ENCODE measurements around the gene VLDLR.

VLDLR gene

GRCh38 chr9:2625427-2625826, 3.8 kb downstream of the VLDLR start:
- no peak overlapping the region for H3K27ac ChIP-seq (ENCODE audit: low read depth, low read length)
- no peaks in the 10 kb centered on the region for H3F3A ChIP-seq (ENCODE audit: insufficient read depth)
- no peaks in the 10 kb centered on the region for H3K36me3 ChIP-seq (ENCODE audit: low read length)
- TF ChIP-seq CTCF (IDR thresholded peaks at IDR 0.05; ENCODE audit: insufficient read depth, low read length, poor library complexity, severe bottlenecking) (no peak), EZH2phosphoT487 (conservative IDR thresholded peaks at IDR 0.05; ENCODE audit: low read length) (no peak)
- no peaks in the 10 kb centered on the region for H3K9me2 ChIP-seq (replicated peaks; ENCODE audit: insufficient read depth, low read length)
- no peaks in the 10 kb centered on the region for H3K27me3 ChIP-seq (ENCODE audit: low read length)
- H3K4me2 ChIP-seq (ENCODE audit: low read depth, low read length, poor library complexity, severe bottlenecking): no peak overlapping the region
- H3K9me3 ChIP-seq (ENCODE audit: insufficient read depth, low read length): no peaks in the 10 kb centered on the region
- no peaks in the 10 kb centered on the region for H4K20me1 ChIP-seq (ENCODE audit: low read depth, low read length)
- H2AFZ ChIP-seq (ENCODE audit: low read depth, low read length, severe bottlenecking): no peak overlapping the region
- no peaks in the 10 kb centered on the region for H3K79me2 ChIP-seq (ENCODE audit: insufficient read depth, low read length)
- H3K4me3 ChIP-seq (ENCODE audit: insufficient read depth, low read length, poor library complexity, severe bottlenecking): no peak overlapping the region
- no peak overlapping the region for H3K9ac ChIP-seq (ENCODE audit: low read length)

GRCh38 chr9:2628919-2629318, 7.3 kb downstream of the VLDLR start:
- Histone ChIP-seq H3K9ac (ENCODE audit: low read length) (no peak overlapping the region), H3K9me3 (ENCODE audit: insufficient read depth, low read length) (no peaks in the 10 kb centered on the region), H3K36me3 (ENCODE audit: low read length) (no peaks in the 10 kb centered on the region), H4K20me1 (ENCODE audit: low read depth, low read length) (no peaks in the 10 kb centered on the region), H3K4me3 (ENCODE audit: insufficient read depth, low read length, poor library complexity, severe bottlenecking) (no peak overlapping the region), H3K27ac (ENCODE audit: low read depth, low read length) (no peak overlapping the region), H2AFZ (ENCODE audit: low read depth, low read length, severe bottlenecking) (no peak overlapping the region), H3K9me2 (replicated peaks; ENCODE audit: insufficient read depth, low read length) (no peaks in the 10 kb centered on the region), H3K27me3 (ENCODE audit: low read length) (no peaks in the 10 kb centered on the region), H3F3A (ENCODE audit: insufficient read depth) (no peaks in the 10 kb centered on the region), H3K4me2 (ENCODE audit: low read depth, low read length, poor library complexity, severe bottlenecking) (no peak overlapping the region), H3K79me2 (ENCODE audit: insufficient read depth, low read length) (no peaks in the 10 kb centered on the region)
- TF ChIP-seq CTCF (IDR thresholded peaks at IDR 0.05; ENCODE audit: insufficient read depth, low read length, poor library complexity, severe bottlenecking) (no peak), EZH2phosphoT487 (conservative IDR thresholded peaks at IDR 0.05; ENCODE audit: low read length) (no peak)

GRCh38 chr9:2630158-2630557, 8.6 kb downstream of the VLDLR start:
- Histone ChIP-seq H3K36me3 (ENCODE audit: low read length) (no peaks in the 10 kb centered on the region), H3K27ac (ENCODE audit: low read depth, low read length) (no peak overlapping the region), H2AFZ (ENCODE audit: low read depth, low read length, severe bottlenecking) (no peak overlapping the region), H3K4me2 (ENCODE audit: low read depth, low read length, poor library complexity, severe bottlenecking) (no peak overlapping the region), H3K79me2 (ENCODE audit: insufficient read depth, low read length) (no peaks in the 10 kb centered on the region), H3F3A (ENCODE audit: insufficient read depth) (no peaks in the 10 kb centered on the region), H3K27me3 (ENCODE audit: low read length) (no peaks in the 10 kb centered on the region), H3K9me2 (replicated peaks; ENCODE audit: insufficient read depth, low read length) (no peaks in the 10 kb centered on the region), H3K9ac (ENCODE audit: low read length) (no peak overlapping the region), H3K4me3 (ENCODE audit: insufficient read depth, low read length, poor library complexity, severe bottlenecking) (no peak overlapping the region), H3K9me3 (ENCODE audit: insufficient read depth, low read length) (no peaks in the 10 kb centered on the region), H4K20me1 (ENCODE audit: low read depth, low read length) (no peaks in the 10 kb centered on the region)
- no peak for TF ChIP-seq CTCF (IDR thresholded peaks at IDR 0.05; ENCODE audit: insufficient read depth, low read length, poor library complexity, severe bottlenecking)
- TF ChIP-seq EZH2phosphoT487 (conservative IDR thresholded peaks at IDR 0.05; ENCODE audit: low read length): no peak

Measured in SU-DHL-6 (cell line).